ENCODE measurements around the gene SZRD1. TPM values are rescaled to one million over a fixed set of nuclear protein-coding genes. Genes with fewer than 3 reads are reported as not detected.
A peak's percentile ranks its signal among the peaks of the same experiment; 100 is the strongest.

Gene SZRD1
- total and polyA plus RNA-seq, 9 of the 15 experiments (the other 6 are each of a cell fraction or from before 2014, with no cell fraction given): 3.9 to 149 (median 82.5) TPM

GRCh38 chr1:16352842-16353535 lies 14.1 kb upstream of the SZRD1 start (continued):
- TF ChIP-seq, protein P1, sequence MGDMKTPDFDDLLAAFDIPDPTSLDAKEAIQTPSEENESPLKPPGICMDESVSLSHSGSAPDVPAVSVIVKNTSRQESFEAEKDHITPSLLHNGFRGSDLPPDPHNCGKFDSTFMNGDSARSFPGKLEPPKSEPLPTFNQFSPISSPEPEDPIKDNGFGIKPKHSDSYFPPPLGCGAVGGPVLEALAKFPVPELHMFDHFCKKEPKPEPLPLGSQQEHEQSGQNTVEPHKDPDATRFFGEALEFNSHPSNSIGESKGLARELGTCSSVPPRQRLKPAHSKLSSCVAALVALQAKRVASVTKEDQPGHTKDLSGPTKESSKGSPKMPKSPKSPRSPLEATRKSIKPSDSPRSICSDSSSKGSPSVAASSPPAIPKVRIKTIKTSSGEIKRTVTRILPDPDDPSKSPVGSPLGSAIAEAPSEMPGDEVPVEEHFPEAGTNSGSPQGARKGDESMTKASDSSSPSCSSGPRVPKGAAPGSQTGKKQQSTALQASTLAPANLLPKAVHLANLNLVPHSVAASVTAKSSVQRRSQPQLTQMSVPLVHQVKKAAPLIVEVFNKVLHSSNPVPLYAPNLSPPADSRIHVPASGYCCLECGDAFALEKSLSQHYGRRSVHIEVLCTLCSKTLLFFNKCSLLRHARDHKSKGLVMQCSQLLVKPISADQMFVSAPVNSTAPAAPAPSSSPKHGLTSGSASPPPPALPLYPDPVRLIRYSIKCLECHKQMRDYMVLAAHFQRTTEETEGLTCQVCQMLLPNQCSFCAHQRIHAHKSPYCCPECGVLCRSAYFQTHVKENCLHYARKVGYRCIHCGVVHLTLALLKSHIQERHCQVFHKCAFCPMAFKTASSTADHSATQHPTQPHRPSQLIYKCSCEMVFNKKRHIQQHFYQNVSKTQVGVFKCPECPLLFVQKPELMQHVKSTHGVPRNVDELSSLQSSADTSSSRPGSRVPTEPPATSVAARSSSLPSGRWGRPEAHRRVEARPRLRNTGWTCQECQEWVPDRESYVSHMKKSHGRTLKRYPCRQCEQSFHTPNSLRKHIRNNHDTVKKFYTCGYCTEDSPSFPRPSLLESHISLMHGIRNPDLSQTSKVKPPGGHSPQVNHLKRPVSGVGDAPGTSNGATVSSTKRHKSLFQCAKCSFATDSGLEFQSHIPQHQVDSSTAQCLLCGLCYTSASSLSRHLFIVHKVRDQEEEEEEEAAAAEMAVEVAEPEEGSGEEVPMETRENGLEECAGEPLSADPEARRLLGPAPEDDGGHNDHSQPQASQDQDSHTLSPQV (IDR thresholded peaks at IDR 0.05): peak; percentile 79; the same call in 1 of the 2 replicates
- no peak for TF ChIP-seq ZNF780A (CRISPR knock-in tag; IDR thresholded peaks at IDR 0.05)
- TF ChIP-seq THRAP3 (IDR thresholded peaks at IDR 0.05; ENCODE audit: borderline replicate concordance): no peak
- TF ChIP-seq SAP30 (IDR thresholded peaks at IDR 0.05; ENCODE audit: borderline replicate concordance, insufficient read depth, low read depth, low read length, poor library complexity, severe bottlenecking): no peak
- TF ChIP-seq CEBPB (tag; IDR thresholded peaks at IDR 0.05): no peak
- no peak for TF ChIP-seq ZSCAN29 (IDR thresholded peaks at IDR 0.05)
- TF ChIP-seq CCNT2 (IDR thresholded peaks at IDR 0.05; ENCODE audit: borderline replicate concordance, extremely low read depth, insufficient read length, low read depth, low read length): no peak
- TF ChIP-seq ZNF830 (CRISPR knock-in tag; IDR thresholded peaks at IDR 0.05): no peak
- TF ChIP-seq ARID1B (IDR thresholded peaks at IDR 0.05): no peak
- TF ChIP-seq ERF (CRISPR knock-in tag; IDR thresholded peaks at IDR 0.05): no peak
- TF ChIP-seq, protein P2, sequence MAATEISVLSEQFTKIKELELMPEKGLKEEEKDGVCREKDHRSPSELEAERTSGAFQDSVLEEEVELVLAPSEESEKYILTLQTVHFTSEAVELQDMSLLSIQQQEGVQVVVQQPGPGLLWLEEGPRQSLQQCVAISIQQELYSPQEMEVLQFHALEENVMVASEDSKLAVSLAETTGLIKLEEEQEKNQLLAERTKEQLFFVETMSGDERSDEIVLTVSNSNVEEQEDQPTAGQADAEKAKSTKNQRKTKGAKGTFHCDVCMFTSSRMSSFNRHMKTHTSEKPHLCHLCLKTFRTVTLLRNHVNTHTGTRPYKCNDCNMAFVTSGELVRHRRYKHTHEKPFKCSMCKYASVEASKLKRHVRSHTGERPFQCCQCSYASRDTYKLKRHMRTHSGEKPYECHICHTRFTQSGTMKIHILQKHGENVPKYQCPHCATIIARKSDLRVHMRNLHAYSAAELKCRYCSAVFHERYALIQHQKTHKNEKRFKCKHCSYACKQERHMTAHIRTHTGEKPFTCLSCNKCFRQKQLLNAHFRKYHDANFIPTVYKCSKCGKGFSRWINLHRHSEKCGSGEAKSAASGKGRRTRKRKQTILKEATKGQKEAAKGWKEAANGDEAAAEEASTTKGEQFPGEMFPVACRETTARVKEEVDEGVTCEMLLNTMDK (IDR thresholded peaks at IDR 0.05; ENCODE audit: borderline replicate concordance, insufficient read depth, low read depth, low read length, poor library complexity, severe bottlenecking): no peak
- TF ChIP-seq, protein P3, sequence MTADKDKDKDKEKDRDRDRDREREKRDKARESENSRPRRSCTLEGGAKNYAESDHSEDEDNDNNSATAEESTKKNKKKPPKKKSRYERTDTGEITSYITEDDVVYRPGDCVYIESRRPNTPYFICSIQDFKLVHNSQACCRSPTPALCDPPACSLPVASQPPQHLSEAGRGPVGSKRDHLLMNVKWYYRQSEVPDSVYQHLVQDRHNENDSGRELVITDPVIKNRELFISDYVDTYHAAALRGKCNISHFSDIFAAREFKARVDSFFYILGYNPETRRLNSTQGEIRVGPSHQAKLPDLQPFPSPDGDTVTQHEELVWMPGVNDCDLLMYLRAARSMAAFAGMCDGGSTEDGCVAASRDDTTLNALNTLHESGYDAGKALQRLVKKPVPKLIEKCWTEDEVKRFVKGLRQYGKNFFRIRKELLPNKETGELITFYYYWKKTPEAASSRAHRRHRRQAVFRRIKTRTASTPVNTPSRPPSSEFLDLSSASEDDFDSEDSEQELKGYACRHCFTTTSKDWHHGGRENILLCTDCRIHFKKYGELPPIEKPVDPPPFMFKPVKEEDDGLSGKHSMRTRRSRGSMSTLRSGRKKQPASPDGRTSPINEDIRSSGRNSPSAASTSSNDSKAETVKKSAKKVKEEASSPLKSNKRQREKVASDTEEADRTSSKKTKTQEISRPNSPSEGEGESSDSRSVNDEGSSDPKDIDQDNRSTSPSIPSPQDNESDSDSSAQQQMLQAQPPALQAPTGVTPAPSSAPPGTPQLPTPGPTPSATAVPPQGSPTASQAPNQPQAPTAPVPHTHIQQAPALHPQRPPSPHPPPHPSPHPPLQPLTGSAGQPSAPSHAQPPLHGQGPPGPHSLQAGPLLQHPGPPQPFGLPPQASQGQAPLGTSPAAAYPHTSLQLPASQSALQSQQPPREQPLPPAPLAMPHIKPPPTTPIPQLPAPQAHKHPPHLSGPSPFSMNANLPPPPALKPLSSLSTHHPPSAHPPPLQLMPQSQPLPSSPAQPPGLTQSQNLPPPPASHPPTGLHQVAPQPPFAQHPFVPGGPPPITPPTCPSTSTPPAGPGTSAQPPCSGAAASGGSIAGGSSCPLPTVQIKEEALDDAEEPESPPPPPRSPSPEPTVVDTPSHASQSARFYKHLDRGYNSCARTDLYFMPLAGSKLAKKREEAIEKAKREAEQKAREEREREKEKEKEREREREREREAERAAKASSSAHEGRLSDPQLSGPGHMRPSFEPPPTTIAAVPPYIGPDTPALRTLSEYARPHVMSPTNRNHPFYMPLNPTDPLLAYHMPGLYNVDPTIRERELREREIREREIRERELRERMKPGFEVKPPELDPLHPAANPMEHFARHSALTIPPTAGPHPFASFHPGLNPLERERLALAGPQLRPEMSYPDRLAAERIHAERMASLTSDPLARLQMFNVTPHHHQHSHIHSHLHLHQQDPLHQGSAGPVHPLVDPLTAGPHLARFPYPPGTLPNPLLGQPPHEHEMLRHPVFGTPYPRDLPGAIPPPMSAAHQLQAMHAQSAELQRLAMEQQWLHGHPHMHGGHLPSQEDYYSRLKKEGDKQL (CRISPR knock-in tag; IDR thresholded peaks at IDR 0.05; ENCODE audit: borderline replicate concordance): 0 out of 2 replicates have a peak, but pooled peaks have one; percentile 67
- no peak for TF ChIP-seq NFYB (IDR thresholded peaks at IDR 0.05; ENCODE audit: extremely low read depth, insufficient read length)
- TF ChIP-seq RFX1 (IDR thresholded peaks at IDR 0.05): no peak
- no peak for TF ChIP-seq NCOA6 (IDR thresholded peaks at IDR 0.05)
- TF ChIP-seq IFI16 (CRISPR knock-in tag; IDR thresholded peaks at IDR 0.05): no peak
